KOPT-K1 (cell line): ENCODE data around the gene SPAG16.

Experiments used
- H3K27ac ChIP-seq: fragments of 200-600 bp; sonication (generic); 2 replicates; pipeline ENCODE4 v1.5.1; 2016; ENCODE audit warnings: antibody characterized with exemption, mild to moderate bottlenecking, low read depth, low read length; ENCODE audit not compliant: poor library complexity, severe bottlenecking
- H3K36me3 ChIP-seq: fragments of 200-600 bp; sonication (generic); 2 replicates; pipeline ENCODE4 v1.5.1; 2017; ENCODE audit warnings: antibody characterized with exemption, mild to moderate bottlenecking, low read length, moderate library complexity; ENCODE audit not compliant: insufficient read depth
- H3K9me3 ChIP-seq: fragments of 200-600 bp; sonication (generic); 2 replicates; pipeline ENCODE4 v1.5.1; 2017; ENCODE audit warnings: antibody characterized with exemption, low read length, mild to moderate bottlenecking; ENCODE audit not compliant: insufficient read depth, poor library complexity, severe bottlenecking

The SPAG16 gene

DNA sequence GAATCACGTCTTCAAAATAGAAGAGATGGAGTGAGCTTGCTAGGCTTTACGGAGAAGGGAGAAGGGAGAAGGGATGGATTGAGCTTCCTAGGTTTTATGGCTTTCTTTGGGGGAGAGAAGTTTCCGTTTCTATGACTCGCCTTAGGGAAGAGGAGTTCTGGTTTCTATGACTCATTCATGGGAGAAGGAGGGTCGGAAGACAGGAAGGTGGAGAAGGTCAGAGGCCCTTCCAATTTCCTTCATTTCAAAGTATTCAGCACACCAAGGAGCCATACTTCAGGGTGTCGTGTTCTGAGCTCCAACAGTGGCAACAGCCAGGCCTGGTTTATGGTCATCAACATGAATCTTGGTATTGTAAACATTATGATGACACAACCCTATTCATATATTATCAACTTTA, 841.9 kb downstream of the SPAG16 start:
- Histone ChIP-seq H3K27ac (no peak overlapping the region), H3K9me3 (no peaks in the 10 kb centered on the region)

DNA sequence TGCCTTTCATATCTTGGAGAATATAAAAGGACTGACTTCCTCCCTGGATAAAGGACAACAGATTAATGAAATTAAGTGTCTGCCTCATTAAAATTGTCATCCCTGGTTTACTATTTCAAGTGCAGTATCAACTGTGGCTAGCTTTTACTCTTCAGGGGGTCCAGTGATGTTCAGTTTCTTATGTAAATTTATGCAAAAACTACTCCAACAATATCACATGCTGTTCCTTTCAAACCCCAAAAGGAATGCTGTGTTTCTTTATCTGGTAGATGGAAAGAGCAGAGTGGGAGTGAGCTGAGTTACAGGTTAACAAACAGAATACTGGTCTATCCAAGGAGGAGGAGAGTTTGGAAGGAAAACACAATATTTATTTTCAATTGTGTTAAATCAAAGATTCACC, 842.9 kb downstream of the SPAG16 start:
- no peaks in the 10 kb centered on the region for H3K36me3 ChIP-seq
- no peaks in the 10 kb centered on the region for H3K9me3 ChIP-seq
- H3K27ac ChIP-seq: no peak overlapping the region

More for the DNA sequence above, 841.9 kb downstream of the SPAG16 start:
- no peaks in the 10 kb centered on the region for H3K36me3 ChIP-seq

DNA sequence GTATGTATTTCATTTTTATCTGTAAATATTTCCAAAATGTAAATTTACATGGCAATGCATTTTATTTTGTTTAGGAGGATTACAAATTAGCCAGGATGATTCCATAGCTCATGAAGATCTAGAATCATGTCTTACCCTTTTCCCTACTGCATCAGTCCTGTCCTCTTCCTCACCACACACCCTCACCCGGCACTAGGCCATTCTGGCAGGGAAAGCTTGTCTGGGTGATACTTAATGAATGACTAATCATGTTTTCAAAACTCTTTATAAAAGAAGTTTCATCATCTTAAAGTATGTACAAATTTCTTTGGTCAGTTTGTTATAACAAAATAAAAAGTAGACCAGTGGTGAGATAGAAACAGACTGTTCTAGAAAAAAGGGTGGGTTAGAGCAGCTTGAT, 843.3 kb downstream of the SPAG16 start:
- Histone ChIP-seq H3K27ac (no peak overlapping the region), H3K9me3 (no peaks in the 10 kb centered on the region), H3K36me3 (no peaks in the 10 kb centered on the region)

DNA sequence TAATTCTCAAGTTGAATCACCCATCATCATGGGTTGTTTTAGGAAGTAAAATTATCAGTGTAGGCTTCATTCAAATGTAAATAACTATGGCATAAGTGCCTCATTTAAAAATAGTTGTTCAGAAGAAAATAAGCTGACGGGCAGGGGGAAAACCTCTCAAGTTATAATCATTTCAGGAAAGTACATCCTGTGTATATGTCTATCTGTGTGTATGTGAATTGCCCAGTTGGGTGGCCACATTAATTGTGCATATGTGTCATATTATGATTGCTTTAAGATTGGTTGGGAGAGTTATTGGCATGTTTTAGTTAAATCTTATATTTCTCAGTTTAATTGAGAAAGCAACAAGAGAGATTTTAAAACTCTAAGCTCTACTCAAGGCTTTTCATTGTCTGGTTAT, 843.8 kb downstream of the SPAG16 start:
- H3K9me3 ChIP-seq: no peaks in the 10 kb centered on the region
- no peak overlapping the region for H3K27ac ChIP-seq
- H3K36me3 ChIP-seq: no peaks in the 10 kb centered on the region

DNA sequence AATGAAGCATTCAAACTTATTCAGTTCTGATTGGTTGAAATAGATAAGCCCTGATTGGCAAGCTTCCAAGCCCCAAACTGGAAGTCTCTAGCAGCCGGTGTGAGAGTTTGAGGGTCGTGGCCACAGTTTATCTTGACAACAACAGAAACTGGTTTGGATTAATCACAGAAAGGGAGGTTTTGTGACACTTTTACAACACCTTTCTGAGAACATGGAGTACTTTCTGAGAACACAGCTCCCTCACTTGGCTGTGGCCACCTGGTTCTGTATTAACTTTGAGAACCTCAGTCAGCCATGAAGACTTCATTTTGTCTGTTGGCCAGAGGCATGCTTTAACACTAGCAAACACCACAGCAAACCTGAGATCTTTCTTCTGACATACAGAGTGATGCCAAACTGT, 845.9 kb downstream of the SPAG16 start:
- no peak overlapping the region for H3K27ac ChIP-seq
- no peaks in the 10 kb centered on the region for H3K9me3 ChIP-seq
- H3K36me3 ChIP-seq: no peaks in the 10 kb centered on the region

DNA sequence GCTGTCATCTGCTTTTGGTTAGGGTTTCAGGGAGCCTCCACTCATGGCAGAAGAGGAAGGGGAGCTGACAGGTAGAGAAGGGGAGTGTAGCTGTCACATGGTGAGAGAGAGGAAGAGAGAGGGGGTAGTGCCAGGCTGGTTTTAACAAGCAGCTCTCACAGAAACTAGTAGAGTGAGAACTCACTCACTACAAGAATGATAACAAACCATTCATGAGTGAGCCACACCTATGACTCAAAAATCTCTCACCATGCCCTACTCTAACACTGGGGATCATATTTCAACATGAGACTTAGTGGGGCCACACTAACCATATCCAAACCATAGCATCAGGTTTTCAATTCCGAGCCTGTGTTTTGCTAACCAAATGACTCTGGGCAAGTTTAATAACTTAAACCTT, 851.7 kb downstream of the SPAG16 start:
- no peak overlapping the region for H3K27ac ChIP-seq
- H3K36me3 ChIP-seq: no peaks in the 10 kb centered on the region
- H3K9me3 ChIP-seq: no peaks in the 10 kb centered on the region

DNA sequence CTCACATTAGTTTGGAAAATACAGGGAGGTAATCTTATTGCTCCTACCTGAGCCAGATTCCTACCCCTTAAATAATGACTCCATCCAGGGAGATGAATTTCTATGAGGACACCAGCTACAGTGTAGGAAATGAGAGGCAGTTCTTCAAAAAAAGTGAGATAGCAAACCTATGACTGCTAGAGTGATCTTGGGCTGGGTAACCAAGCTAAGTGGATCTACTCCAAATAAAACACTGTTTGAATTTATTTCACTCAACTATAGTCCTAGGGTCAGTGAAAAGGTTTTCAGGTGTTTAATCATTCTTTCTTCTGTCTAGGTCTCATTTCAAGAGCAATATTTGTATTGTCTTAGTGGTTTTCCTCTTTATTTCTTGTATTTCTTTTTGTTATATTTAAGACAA, 854.5 kb downstream of the SPAG16 start:
- no peak overlapping the region for H3K27ac ChIP-seq
- no peaks in the 10 kb centered on the region for H3K36me3 ChIP-seq

DNA sequence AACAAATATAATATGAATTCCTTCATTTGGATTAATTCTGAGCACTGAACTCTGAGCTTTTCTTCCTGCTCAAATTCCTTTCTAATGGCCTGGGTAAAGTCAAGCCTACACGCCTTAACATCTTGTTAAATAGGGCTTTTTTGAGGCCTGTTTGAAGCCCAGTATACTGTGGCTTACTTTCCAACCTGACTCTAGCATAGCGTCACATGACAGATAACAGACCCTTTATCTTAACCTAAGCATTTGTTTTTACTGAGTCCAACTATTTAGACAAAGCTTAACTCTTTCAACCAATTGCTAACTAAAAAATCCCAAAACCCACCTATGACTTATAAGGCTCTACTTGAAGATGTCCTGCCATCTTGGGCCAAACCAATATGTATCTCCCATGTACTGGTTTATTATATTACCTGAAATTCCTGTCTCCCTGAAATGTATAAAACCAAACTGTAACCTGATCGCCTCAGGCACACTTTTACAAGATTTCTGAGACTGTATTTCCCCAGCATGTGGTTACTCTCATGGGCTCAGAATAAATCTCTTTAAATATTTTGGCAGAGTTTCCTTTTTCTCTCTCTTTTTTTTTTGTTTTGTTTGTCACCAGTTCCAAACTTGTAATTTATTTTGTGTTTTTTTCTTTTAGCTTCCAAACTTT, 855.5 kb downstream of the SPAG16 start:
- H3K36me3 ChIP-seq: no peaks in the 10 kb centered on the region
- H3K27ac ChIP-seq: no peak overlapping the region
- no peaks in the 10 kb centered on the region for H3K9me3 ChIP-seq

More for the DNA sequence above, 854.5 kb downstream of the SPAG16 start:
- H3K9me3 ChIP-seq: no peaks in the 10 kb centered on the region

DNA sequence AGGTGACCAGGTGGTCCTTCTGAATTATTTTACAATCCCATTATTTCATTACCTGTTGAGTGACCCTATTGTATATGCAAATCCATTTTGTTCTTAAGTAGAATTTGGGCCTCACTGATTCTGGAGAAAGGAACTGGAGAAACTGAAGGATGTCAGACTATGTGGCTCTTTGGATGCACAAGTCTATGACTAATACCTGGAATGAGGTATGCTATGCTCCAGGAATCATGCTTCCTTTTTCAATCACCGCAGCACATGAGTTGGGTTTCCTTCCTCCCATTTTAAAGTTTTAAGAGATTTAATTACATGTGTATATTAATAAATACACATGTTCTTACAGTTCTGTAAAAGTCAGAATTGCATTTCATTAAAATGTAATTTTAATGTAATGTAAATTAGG, 872.7 kb downstream of the SPAG16 start:
- Histone ChIP-seq H3K36me3 (no peaks in the 10 kb centered on the region), H3K9me3 (no peaks in the 10 kb centered on the region), H3K27ac (no peak overlapping the region)

DNA sequence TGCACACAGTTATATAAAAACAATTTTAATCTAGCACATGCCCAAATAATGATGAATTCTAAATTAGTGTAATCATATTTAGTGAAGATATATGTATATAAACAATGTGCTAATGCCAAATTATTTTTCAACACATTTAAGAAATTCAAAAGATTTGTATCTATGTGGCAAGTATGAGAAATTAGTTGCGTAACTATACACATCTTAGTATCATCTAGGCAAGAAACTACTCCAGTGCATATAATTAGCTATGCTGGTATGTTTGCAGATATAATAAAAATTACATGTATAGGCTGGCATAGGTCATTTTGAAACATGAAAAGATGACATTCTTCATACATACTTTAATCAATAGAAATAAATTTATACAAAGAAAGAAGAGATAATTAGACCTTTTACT, 874.6 kb downstream of the SPAG16 start:
- no peak overlapping the region for H3K27ac ChIP-seq
- no peaks in the 10 kb centered on the region for H3K9me3 ChIP-seq
- no peaks in the 10 kb centered on the region for H3K36me3 ChIP-seq

DNA sequence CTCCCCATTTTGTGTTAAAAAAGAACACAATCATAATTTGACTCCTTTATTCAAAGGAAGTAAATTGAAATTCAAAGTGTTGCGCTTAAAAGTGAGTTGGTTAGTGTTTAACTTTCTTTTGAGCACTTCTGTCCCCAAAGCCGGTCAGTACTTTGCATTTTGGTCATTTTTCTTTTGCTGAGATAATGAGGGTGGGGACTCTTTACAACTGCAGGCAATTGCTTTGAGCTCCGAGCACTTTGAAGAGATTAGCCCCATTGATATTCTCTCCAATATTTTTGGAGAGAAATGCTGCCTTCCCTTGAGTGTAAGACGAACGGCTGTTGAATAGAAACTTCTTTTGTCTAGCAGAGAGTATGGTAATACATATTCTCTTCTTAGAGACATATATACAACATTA, 885.0 kb downstream of the SPAG16 start:
- Histone ChIP-seq H3K9me3 (no peaks in the 10 kb centered on the region), H3K36me3 (no peaks in the 10 kb centered on the region), H3K27ac (no peak overlapping the region)

DNA sequence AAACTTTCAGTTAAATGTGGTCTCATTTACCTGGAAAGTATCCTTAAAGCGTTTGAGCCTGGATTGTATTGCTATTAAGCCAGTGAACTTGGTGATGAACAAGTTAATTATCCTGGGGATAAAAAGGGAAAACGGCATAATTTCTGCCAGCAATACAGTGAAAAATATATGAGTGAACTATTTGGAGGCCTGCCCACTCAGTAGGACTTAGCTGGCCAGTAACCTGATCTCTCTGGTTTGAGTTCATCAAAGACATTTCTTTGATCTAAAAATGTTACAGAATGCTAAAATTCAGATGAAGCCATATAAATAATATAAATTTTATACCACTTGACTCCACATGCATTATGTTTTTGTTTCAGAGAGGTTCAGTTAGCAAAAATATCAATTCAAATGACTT, 885.5 kb downstream of the SPAG16 start:
- H3K36me3 ChIP-seq: no peaks in the 10 kb centered on the region
- no peaks in the 10 kb centered on the region for H3K9me3 ChIP-seq

DNA sequence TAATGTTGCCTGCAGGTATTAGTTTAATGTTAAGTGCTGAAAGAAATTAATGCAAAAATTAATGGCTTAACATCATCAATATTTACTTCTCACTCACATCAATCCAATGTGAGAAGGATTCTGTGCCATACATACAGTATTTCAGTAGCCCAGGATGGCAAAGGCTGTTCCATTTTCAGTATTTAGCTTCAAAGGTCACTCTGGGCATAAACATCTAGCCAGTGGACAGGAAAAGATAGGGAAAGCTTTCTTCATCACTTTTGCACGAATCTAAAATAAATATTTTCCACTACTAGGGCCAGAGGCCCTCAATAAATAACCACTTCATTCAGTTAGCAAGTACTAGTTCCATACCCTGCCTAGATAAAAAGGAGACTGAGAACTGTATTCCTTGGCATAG, 890.3 kb downstream of the SPAG16 start:
- H3K9me3 ChIP-seq: no peaks in the 10 kb centered on the region
- H3K27ac ChIP-seq: no peak overlapping the region
- no peaks in the 10 kb centered on the region for H3K36me3 ChIP-seq

More for the DNA sequence above, 885.5 kb downstream of the SPAG16 start:
- no peak overlapping the region for H3K27ac ChIP-seq

DNA sequence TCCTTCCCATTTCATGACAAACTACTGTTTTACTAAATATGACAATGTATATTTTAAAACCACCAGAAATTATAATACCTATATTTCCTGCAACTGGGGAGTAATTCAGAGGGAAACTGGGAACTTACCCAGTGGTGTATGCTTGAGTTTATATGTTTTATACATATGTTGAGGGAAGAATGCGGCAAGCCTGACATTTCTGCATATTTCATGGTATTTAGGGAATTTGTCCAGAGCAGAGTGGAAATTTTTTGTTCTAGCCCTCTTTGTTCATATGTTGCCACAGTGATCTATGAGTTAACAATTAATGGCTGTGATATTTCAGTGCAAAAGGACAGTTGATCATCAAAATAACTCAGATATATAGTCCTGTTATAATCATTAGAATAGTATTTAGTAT, 895.8 kb downstream of the SPAG16 start:
- no peaks in the 10 kb centered on the region for H3K36me3 ChIP-seq

DNA sequence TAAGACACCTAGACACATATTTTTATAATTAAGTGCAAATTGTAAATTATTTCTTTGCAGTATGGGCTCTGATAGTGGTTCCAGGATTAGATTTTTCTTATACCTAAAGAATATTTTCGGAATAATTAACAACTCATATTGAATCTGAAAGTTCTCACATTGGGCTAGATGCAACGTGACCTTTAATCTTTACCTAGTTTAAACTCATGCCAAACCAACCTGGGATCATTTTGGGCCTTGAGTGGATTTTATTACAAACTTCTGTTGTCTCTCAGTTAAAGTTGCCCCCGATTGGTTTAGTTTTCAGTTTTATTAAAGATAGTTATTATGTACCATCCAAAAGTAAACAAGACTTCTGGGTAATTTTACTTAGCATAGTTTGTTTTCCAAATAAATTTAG, 896.4 kb downstream of the SPAG16 start:
- Histone ChIP-seq H3K27ac (no peak overlapping the region), H3K9me3 (no peaks in the 10 kb centered on the region), H3K36me3 (no peaks in the 10 kb centered on the region)

More for the DNA sequence above, 895.8 kb downstream of the SPAG16 start:
- no peak overlapping the region for H3K27ac ChIP-seq
- no peaks in the 10 kb centered on the region for H3K9me3 ChIP-seq

DNA sequence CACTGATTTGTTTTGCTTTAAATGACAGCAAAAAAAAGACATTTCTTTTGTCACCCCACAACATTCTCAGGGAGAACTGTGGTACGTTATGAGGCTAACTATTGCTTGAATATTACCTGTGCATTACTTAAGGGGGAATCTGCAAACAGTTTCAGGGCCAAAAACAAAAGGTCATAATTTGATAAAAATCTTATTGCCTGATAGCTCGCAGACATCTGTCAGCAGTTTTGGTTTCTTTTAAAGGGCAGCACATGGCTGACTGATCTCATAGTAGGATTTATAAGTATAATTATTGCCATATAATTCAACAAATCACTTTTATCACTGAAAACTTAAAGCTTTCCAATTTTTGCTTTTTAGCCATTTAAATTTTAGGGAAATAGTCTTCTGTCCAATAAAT, 900.2 kb downstream of the SPAG16 start:
- Histone ChIP-seq H3K27ac (no peak overlapping the region), H3K9me3 (no peaks in the 10 kb centered on the region), H3K36me3 (no peaks in the 10 kb centered on the region)
